GM21825 (cell line): ENCODE measurements around the gene RPSA.
"Not testable (repeated sequence)": the region's sequence is repeated elsewhere in the genome, so short reads cannot be mapped to it uniquely, and the experiment has no call there.

ENCODE experiments used
- ATAC-seq: cut with Tn5 transposase; IDR thresholded peaks from one replicate; pipeline ENCODE4 v1.9.1; 2021; ENCODE audit warnings: mild to moderate bottlenecking, moderate library complexity; ENCODE audit not compliant: unreplicated experiment

RPSA gene

DNA sequence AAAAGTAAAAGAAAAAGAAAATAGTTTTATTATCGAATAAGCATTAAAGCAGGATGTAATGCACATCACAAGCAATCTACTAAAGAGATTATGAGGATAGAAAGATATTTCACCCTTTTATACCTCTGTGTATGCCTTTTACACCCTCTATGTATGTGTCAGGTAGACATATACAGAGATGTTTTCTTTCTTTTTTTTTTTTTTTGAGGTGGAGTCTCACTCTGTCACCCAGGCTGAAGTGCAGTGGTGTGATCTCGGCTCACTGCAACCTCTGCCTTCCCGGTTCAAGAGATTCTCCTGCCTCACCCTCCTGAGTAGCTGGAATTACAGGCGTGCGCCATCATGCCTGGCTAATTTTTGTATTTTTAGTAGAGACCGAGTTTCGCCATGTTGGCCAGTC is 47.4 kb downstream of the RPSA start:
- not testable (repeated sequence) for ATAC-seq

DNA sequence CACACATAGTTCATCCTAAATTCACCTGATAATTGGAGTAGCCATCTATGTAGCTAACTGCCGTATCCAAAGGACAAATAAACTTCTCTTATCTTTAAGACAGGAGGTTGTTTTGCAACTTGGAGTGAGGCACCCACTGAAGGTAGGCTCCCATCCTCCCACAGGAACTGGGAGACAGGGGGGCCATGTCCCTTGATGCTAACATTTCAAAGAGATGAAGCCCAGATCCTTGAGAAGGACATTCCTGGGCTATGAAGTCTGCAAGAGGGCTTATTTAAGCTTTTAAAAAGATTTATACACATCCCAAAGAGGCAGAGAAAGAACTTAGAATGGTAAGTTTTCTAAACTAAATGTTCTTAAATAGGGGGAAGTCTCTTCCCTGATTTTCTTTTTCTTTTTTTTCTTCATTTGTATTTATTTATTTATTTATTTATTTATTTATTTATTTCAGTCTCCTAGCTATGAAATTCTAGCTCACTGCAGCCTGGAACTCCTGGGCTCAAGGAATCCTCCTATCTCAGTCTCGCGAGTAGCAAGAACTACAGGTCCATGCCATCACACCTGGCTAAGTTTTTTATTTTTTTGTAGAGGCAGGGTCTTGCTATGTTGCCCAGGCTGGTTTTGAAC is 48.2 kb downstream of the RPSA start:
- no peak for ATAC-seq

DNA sequence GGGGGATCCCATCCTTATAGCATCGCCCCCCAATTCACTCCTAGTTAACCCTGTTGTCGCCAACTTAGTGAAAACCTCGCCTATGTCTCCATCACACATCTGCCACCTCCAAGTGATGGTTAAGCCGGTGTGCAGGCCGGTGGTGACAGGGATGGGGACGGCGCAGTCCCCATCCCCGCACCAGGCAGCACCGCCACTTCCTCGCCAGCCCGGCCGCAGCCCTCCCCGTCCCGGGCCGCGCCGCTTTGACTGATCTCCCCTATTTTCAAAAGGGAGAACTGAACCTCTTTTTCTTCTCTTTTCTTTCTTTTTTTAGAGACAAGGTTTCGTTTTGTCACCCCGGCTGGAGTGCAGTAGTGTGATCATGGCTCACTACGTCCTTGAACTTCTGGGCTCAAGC is 49.6 kb downstream of the RPSA start:
- no peak for ATAC-seq

DNA sequence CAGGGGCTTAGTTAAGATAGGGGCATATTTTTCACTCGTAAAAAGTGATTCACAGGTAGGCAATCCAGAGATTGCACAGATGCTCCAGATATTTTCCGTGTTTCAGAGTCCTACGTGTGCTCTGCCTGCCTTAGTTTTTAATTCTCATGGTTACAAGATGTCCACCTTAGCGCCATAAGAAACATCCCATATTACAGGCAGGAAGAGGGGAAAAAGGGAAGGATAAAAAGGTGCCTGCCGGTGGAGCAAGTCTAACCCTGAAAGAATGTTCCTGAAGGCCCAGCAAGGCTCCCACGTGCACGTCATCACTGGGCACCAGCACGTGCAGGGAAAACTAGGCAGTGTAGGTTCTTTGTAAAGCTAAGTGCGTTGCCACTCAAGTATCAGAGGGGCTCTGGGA is 50.8 kb downstream of the RPSA start:
- ATAC-seq, result no peak

DNA sequence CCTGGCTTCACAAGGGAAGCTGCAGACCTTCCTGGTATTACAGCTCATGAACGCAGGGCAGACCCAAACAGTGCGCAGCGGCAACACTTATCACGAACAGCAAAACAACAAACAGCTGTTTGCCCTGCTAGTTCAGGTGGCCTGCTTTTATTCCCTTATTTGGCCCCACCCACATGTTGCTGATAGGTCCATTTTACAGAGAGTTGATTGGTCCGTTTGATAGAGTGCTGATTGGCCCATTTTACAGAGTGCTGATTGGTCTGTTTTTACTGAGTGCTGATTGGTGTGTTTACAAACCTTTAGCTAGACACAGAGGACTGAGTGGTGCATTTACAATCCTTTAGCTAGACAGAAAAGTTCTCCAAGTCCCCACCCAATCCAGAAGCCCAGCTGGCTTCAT is 52.1 kb downstream of the RPSA start:
- ATAC-seq, result not testable (repeated sequence)

DNA sequence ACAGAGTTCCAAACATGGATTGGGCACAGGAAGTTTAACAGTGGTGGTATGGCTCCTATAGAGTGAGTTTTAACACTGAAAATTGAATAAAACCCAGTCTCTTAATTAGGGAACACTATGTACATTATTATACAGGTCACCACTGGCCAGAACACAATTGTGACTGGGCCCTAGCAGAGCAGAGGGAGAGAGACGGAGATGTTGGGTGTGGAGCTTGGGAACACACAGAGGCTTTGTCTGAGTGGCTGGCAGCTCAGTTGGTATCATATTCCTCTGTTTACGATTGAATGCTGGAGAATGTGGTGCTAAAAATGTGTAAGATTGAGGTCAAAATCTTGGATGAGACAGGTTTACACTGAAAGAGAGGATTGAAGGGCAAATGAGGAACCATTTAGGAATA is 54.2 kb downstream of the RPSA start:
- no peak for ATAC-seq
